HepG2 (cell line): Measurements from ENCODE around the gene GALK2.

Source experiments
- POLR2AphosphoS5 ChIP-seq: IDR thresholded peaks from 2 replicates; pipeline ENCODE4 v1.6.1; 2012; ENCODE audit warnings: low read depth, low read length
- ZNF138 ChIP-seq: sonication (generic); formaldehyde crosslinking; IDR thresholded peaks from 2 replicates; pipeline ENCODE4 v1.5.0; 2020; ENCODE audit warnings: mild to moderate bottlenecking, low read depth, missing genetic modification reagents
- ZNF180 ChIP-seq: sonication (generic); formaldehyde crosslinking; IDR thresholded peaks from 2 replicates; pipeline ENCODE4 v1.4.0; 2020; ENCODE audit warnings: low read depth, missing genetic modification reagents, borderline replicate concordance
- TF ChIP-seq, protein P1 (sequence below): sonication (generic); formaldehyde crosslinking; IDR thresholded peaks from 2 replicates; pipeline ENCODE4 v1.5.0; 2020; ENCODE audit warnings: mild to moderate bottlenecking, missing genetic modification reagents
- TF ChIP-seq, protein P2 (sequence below): IDR thresholded peaks from 2 replicates; pipeline ENCODE4 v1.6.1; 2016; ENCODE audit warnings: mild to moderate bottlenecking, missing biosample characterization, missing genetic modification reagents

DNA sequence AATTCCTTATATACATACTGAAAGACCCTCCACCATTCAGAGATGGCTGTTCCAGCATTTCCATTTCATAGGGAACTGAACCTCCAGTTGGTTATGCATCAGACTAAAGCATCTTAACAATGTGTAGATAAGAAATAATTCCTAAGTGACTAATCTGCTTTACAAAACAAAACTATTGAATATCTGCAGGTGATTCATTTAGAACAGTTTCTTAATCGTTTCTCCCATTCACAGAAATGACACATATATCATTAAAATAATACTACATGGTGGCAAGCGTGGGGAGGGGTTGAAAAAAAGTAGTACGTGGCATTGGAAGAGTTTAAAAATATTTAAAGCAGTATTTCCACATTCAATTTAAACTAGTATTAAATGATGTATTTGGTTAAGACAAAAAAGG lies 34.1 kb upstream of the GALK2 start:
- TF ChIP-seq, protein P1, sequence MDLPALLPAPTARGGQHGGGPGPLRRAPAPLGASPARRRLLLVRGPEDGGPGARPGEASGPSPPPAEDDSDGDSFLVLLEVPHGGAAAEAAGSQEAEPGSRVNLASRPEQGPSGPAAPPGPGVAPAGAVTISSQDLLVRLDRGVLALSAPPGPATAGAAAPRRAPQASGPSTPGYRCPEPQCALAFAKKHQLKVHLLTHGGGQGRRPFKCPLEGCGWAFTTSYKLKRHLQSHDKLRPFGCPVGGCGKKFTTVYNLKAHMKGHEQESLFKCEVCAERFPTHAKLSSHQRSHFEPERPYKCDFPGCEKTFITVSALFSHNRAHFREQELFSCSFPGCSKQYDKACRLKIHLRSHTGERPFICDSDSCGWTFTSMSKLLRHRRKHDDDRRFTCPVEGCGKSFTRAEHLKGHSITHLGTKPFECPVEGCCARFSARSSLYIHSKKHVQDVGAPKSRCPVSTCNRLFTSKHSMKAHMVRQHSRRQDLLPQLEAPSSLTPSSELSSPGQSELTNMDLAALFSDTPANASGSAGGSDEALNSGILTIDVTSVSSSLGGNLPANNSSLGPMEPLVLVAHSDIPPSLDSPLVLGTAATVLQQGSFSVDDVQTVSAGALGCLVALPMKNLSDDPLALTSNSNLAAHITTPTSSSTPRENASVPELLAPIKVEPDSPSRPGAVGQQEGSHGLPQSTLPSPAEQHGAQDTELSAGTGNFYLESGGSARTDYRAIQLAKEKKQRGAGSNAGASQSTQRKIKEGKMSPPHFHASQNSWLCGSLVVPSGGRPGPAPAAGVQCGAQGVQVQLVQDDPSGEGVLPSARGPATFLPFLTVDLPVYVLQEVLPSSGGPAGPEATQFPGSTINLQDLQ (CRISPR knock-in tag) = no peak
- no peak for TF ChIP-seq POLR2AphosphoS5
- TF ChIP-seq, protein P2, sequence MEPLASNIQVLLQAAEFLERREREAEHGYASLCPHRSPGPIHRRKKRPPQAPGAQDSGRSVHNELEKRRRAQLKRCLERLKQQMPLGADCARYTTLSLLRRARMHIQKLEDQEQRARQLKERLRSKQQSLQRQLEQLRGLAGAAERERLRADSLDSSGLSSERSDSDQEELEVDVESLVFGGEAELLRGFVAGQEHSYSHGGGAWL (CRISPR knock-in tag) = no peak
- TF ChIP-seq ZNF180 (CRISPR knock-in tag) = no peak
- no peak for TF ChIP-seq ZNF138 (CRISPR knock-in tag)
